Mesenchymal stem cell (in vitro differentiated cells and primary cell): ENCODE measurements around the gene FRMD8.

Source experiments
- DNase-seq: peaks from one replicate; pipeline ENCODE4 v3.0.0-alpha.2; 2013
- H2AFZ ChIP-seq: one replicate; pipeline ENCODE4 v1.6.1; 2013; ENCODE audit warnings: low read depth, mild to moderate bottlenecking, control low read depth, inconsistent platforms, low read length, moderate library complexity
- H2AK5ac ChIP-seq: 2 replicates; pipeline ENCODE4 v1.6.1; 2013; ENCODE audit warnings: low read length, moderate library complexity, mild to moderate bottlenecking, inconsistent platforms; ENCODE audit not compliant: severe bottlenecking
- H2BK120ac ChIP-seq: one replicate; pipeline ENCODE4 v1.6.1; 2013; ENCODE audit warnings: low read depth, mild to moderate bottlenecking, inconsistent platforms, low read length, moderate library complexity
- H2BK12ac ChIP-seq, 2 experiments: one replicate each; pipeline ENCODE4 v1.6.1; 2013; ENCODE audit warnings: inconsistent platforms in 2 of 2, low read length in 2 of 2, mild to moderate bottlenecking in 2 of 2, moderate library complexity in 2 of 2, control low read depth in 1 of 2
- H2BK15ac ChIP-seq: one replicate; pipeline ENCODE4 v1.6.1; 2013; ENCODE audit warnings: mild to moderate bottlenecking, low read depth, inconsistent platforms; ENCODE audit not compliant: poor library complexity, severe bottlenecking
- H2BK5ac ChIP-seq: 2 replicates; pipeline ENCODE4 v1.6.1; 2013; ENCODE audit warnings: low read depth, mild to moderate bottlenecking, low read length, control low read depth, inconsistent platforms; ENCODE audit not compliant: poor library complexity, severe bottlenecking
- H3K14ac ChIP-seq, 2 experiments: one replicate each; pipeline ENCODE4 v1.6.1; 2013; ENCODE audit warnings: inconsistent platforms in 2 of 2, low read length in 2 of 2, control low read depth in 1 of 2, mild to moderate bottlenecking in 1 of 2, moderate library complexity in 1 of 2
- H3K18ac ChIP-seq, 2 experiments: one replicate each; pipeline ENCODE4 v1.6.1; 2013; ENCODE audit warnings: inconsistent platforms in 2 of 2, low read length in 2 of 2, control low read depth in 1 of 2, low read depth in 1 of 2, mild to moderate bottlenecking in 1 of 2
- H3K23ac ChIP-seq, 2 experiments: one replicate each; pipeline ENCODE4 v1.6.1; 2013; ENCODE audit warnings: inconsistent platforms in 2 of 2, low read length in 2 of 2, mild to moderate bottlenecking in 2 of 2, moderate library complexity in 2 of 2, control low read depth in 1 of 2
- H3K27ac ChIP-seq: 2 replicates; pipeline ENCODE4 v1.5.1; 2013; ENCODE audit warnings: mild to moderate bottlenecking, moderate library complexity, low read length, control low read depth, inconsistent platforms; ENCODE audit not compliant: poor library complexity, severe bottlenecking
- H3K27me3 ChIP-seq, 2 experiments: 2 replicates each; pipeline versions ENCODE4 v1.6.1 to v1.7.0; 2013; ENCODE audit warnings: low read length in 2 of 2, mild to moderate bottlenecking in 2 of 2, moderate library complexity in 2 of 2, control low read depth in 1 of 2, inconsistent platforms in 1 of 2; ENCODE audit not compliant: control insufficient read depth in 1 of 2, insufficient read depth in 1 of 2
- H3K36me3 ChIP-seq, 2 experiments: 2 replicates each; pipeline versions ENCODE4 v1.6.1 to v1.7.0; 2013; ENCODE audit warnings: low read length in 2 of 2, control low read depth in 1 of 2, inconsistent platforms in 1 of 2, low read depth in 1 of 2, mild to moderate bottlenecking in 1 of 2; ENCODE audit not compliant: insufficient read depth in 2 of 2, control insufficient read depth in 1 of 2
- H3K4ac ChIP-seq, 2 experiments: one replicate each; pipeline ENCODE4 v1.6.1; 2013; ENCODE audit warnings: inconsistent platforms in 2 of 2, low read length in 2 of 2, mild to moderate bottlenecking in 2 of 2, moderate library complexity in 2 of 2, control low read depth in 1 of 2, low read depth in 1 of 2
- H3K4me1 ChIP-seq: 2 replicates; pipeline ENCODE4 v1.6.1; 2013; ENCODE audit warnings: low read depth, low read length, control low read depth; ENCODE audit not compliant: control insufficient read depth, insufficient read depth
- H3K4me2 ChIP-seq: 2 replicates; pipeline ENCODE4 v1.6.1; 2013; ENCODE audit warnings: low read length, mild to moderate bottlenecking, inconsistent platforms; ENCODE audit not compliant: poor library complexity, severe bottlenecking
- H3K4me3 ChIP-seq, 2 experiments: 2 replicates each; pipeline versions ENCODE4 v1.5.1 to v1.7.0; 2013; ENCODE audit warnings: low read length in 2 of 2, mild to moderate bottlenecking in 2 of 2, control low read depth in 1 of 2, low read depth in 1 of 2; ENCODE audit not compliant: insufficient read depth in 1 of 2
- H3K79me1 ChIP-seq: replicated peaks from 2 replicates; pipeline ENCODE4 v1.6.1; 2013; ENCODE audit warnings: mild to moderate bottlenecking, control low read depth, low read length, inconsistent platforms; ENCODE audit not compliant: poor library complexity, severe bottlenecking
- H3K9ac ChIP-seq: 2 replicates; pipeline ENCODE4 v1.7.0; 2013; ENCODE audit warnings: mild to moderate bottlenecking, low read length, moderate library complexity
- H3K9me3 ChIP-seq: 2 replicates; pipeline ENCODE4 v1.7.0; 2013; ENCODE audit warnings: mild to moderate bottlenecking, low read length; ENCODE audit not compliant: control insufficient read depth
- H4K8ac ChIP-seq: one replicate; pipeline ENCODE4 v1.6.1; 2013; ENCODE audit warnings: inconsistent platforms, mild to moderate bottlenecking, low read length, moderate library complexity
- H4K91ac ChIP-seq: one replicate; pipeline ENCODE4 v1.6.1; 2013; ENCODE audit warnings: mild to moderate bottlenecking, low read length, inconsistent platforms
- WGBS: methylation state at CpG from one replicate; pipeline ENCODE4 v1.1.7; 2013; ENCODE audit warnings: mixed read lengths; 5-methylcytosine and 5-hydroxymethylcytosine counted together

FRMD8 gene

GRCh38 chr11:65430406-65431217 is 44.2 kb downstream of the FRMD8 start:
- Histone ChIP-seq H2AFZ (no peak overlapping the region), H3K14ac (no peak overlapping the region), H2BK120ac (no peak overlapping the region), H3K9ac (peak overlapping the region; percentile 99), H3K79me1 (no peaks in the 10 kb centered on the region), H2AK5ac (no peak overlapping the region), H3K4me1 (peaks cover 8% of the 10 kb centered on the region), H3K27ac (peak overlapping the region; percentile 88), H3K4me3 (peak overlapping the region in 1 of 2 experiments; percentile 92), H3K23ac (no peak overlapping the region), H3K9me3 (no peaks in the 10 kb centered on the region), H4K91ac (no peak overlapping the region), H2BK12ac (no peak overlapping the region), H3K4ac (no peak overlapping the region), H3K18ac (no peak overlapping the region), H4K8ac (no peak overlapping the region), H3K36me3 (peaks cover 17 to 96% of the 10 kb centered on the region in 2 experiments), H2BK15ac (no peak overlapping the region), H2BK5ac (no peak overlapping the region), H3K4me2 (peak overlapping the region; percentile 50), H3K27me3 (no peaks in the 10 kb centered on the region)
- peak; percentile 86 for DNase-seq
- 63% methylated on average over 4 of the region's 6 CpGs for WGBS

DNA sequence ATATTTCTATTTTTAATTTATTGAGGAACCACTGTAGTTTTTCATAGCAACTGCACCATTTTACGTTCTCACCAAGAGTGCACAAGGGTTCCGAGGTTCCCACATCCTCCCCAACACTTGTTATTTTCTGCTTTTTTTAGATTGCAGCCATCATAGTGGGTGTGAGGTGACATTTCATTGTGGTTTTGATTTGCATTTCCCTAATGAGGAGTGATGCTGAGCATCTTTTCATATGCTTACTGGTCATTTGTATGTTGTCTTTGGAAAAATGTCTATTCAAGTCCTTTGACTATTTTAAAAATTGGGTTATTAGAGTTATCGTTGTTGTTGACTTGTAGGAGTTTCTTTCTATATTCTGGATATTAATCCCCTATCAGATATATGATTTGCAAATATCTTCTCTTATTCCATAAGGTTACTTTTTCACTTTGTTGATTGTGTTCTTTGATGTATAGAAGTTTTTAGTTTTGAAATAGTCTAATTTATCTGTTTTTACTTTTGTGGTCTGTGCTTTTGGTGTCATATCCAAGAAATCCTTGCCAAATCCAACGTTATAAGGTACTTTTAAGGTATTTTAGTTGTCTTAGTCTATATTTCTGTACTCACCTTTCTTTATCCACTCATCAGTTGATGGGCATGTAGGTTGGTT is 45.1 kb downstream of the FRMD8 start:
- no peak overlapping the region for H3K14ac ChIP-seq
- H3K4me3 ChIP-seq, result peak overlapping the region in 1 of 2 experiments; percentile 92
- H2BK12ac ChIP-seq, result no peak overlapping the region
- H3K9ac ChIP-seq, result peak overlapping the region; percentile 99
- H3K4ac ChIP-seq, result no peak overlapping the region
- H3K9me3 ChIP-seq, result no peaks in the 10 kb centered on the region
- peaks cover 16% of the 10 kb centered on the region for H3K4me1 ChIP-seq
- DNase-seq, result peak; percentile 81
- H3K18ac ChIP-seq, result no peak overlapping the region
- no peak overlapping the region for H2BK15ac ChIP-seq
- no peak overlapping the region for H3K23ac ChIP-seq
- 79% methylated on average over 2 of the region's 4 CpGs for WGBS
- H3K36me3 ChIP-seq, result peaks cover 26 to 96% of the 10 kb centered on the region in 2 experiments
- H4K8ac ChIP-seq, result no peak overlapping the region
- no peak overlapping the region for H2AFZ ChIP-seq
- no peaks in the 10 kb centered on the region for H3K27me3 ChIP-seq
- no peak overlapping the region for H2AK5ac ChIP-seq
- H3K4me2 ChIP-seq, result peak overlapping the region; percentile 4
- no peak overlapping the region for H2BK120ac ChIP-seq
- H3K79me1 ChIP-seq, result no peaks in the 10 kb centered on the region
- H4K91ac ChIP-seq, result no peak overlapping the region
- peak overlapping the region; percentile 13 for H3K27ac ChIP-seq
- H2BK5ac ChIP-seq, result no peak overlapping the region

- WGBS, result no CpG with 5 or more reads among the region's 2 CpGs
- peak; percentile 68 for DNase-seq
Measured at GRCh38 chr11:65432100-65432650, 45.7 kb downstream of the FRMD8 start.

More at GRCh38 chr11:65432100-65432650, 45.7 kb downstream of the FRMD8 start:
- H3K36me3 ChIP-seq, result peaks cover 22 to 94% of the 10 kb centered on the region in 2 experiments
- no peak overlapping the region for H2AK5ac ChIP-seq
- no peak overlapping the region for H3K4ac ChIP-seq
- H4K91ac ChIP-seq, result no peak overlapping the region
- H2BK5ac ChIP-seq, result no peak overlapping the region
- H4K8ac ChIP-seq, result no peak overlapping the region
- no peak overlapping the region for H2BK12ac ChIP-seq
- H3K79me1 ChIP-seq, result no peaks in the 10 kb centered on the region
- H3K9me3 ChIP-seq, result no peaks in the 10 kb centered on the region
- H3K4me2 ChIP-seq, result no peak overlapping the region
- no peak overlapping the region for H2BK120ac ChIP-seq
- no peak overlapping the region for H3K18ac ChIP-seq
- H3K4me1 ChIP-seq, result peaks cover 16% of the 10 kb centered on the region
- H3K27ac ChIP-seq, result no peak overlapping the region
- peak overlapping the region in 1 of 2 experiments; percentile 92 for H3K4me3 ChIP-seq
- H3K9ac ChIP-seq, result peak overlapping the region; percentile 99
- H2BK15ac ChIP-seq, result no peak overlapping the region
- H3K23ac ChIP-seq, result no peak overlapping the region
- H3K27me3 ChIP-seq, result no peaks in the 10 kb centered on the region
- no peak overlapping the region for H2AFZ ChIP-seq
- no peak overlapping the region for H3K14ac ChIP-seq
